ENCODE results near the gene TSFM. TPM values are rescaled to one million over a fixed set of nuclear protein-coding genes. Genes with fewer than 3 reads are reported as not detected.

Gene TSFM
- total and polyA plus RNA-seq, 2 experiments from 2014 or later: 13.0 to 36.1 TPM

GRCh38 chr12:57777911-57778310 lies 4.7 kb upstream of the TSFM start:
- Histone ChIP-seq H3K9me2 (ENCODE audit: insufficient read depth) (no peaks in the 10 kb centered on the region), H3K79me2 (ENCODE audit: insufficient read depth) (peaks cover 17% of the 10 kb centered on the region), H3F3A (ENCODE audit: insufficient read depth) (peaks cover 17% of the 10 kb centered on the region), H3K9ac (no peak overlapping the region), H4K20me1 (ENCODE audit: insufficient read depth) (no peaks in the 10 kb centered on the region), H2AFZ (no peak overlapping the region), H3K27me3 (replicated peaks; ENCODE audit: insufficient read depth) (no peaks in the 10 kb centered on the region), H3K36me3 (ENCODE audit: low read depth) (no peaks in the 10 kb centered on the region), H3K4me2 (ENCODE audit: unreplicated experiment) (no peak overlapping the region), H3K4me3 (no peak overlapping the region), H3K9me3 (ENCODE audit: low read depth) (no peaks in the 10 kb centered on the region), H3K27ac (no peak overlapping the region), H3K4me1 (ENCODE audit: insufficient read depth) (peaks cover 3% of the 10 kb centered on the region; the same call in 1 of the 2 replicates)
- WGBS, 2 experiments (ENCODE audit: low coverage in 1 of 2, low lambda C conversion rate in 2 of 2, missing lambda C conversion rate in 2 of 2): 73 to 85% methylated on average over 7 of the region's 7 CpGs
- TF ChIP-seq EZH2 (IDR thresholded peaks at IDR 0.05; ENCODE audit: insufficient read depth, poor library complexity, severe bottlenecking) (no peak), EZH2phosphoT487 (IDR thresholded peaks at IDR 0.05; ENCODE audit: insufficient read depth, low read depth) (no peak)
- in situ Hi-C loops (cut with MboI): no loop called here
- DNase-seq: no peak

GRCh38 chr12:57779736-57780135 lies 2.9 kb upstream of the TSFM start:
- no peak overlapping the region for H3K4me3 ChIP-seq
- H3K4me1 ChIP-seq (ENCODE audit: insufficient read depth): peaks cover 3% of the 10 kb centered on the region; the same call in 1 of the 2 replicates
- H3K9me3 ChIP-seq (ENCODE audit: low read depth): no peaks in the 10 kb centered on the region
- no peaks in the 10 kb centered on the region for H3K36me3 ChIP-seq (ENCODE audit: low read depth)
- DNase-seq: no peak
- in situ Hi-C loops (cut with MboI): no loop called here
- peaks cover 17% of the 10 kb centered on the region for H3F3A ChIP-seq (ENCODE audit: insufficient read depth)
- peaks cover 20% of the 10 kb centered on the region for H3K79me2 ChIP-seq (ENCODE audit: insufficient read depth)
- no peak overlapping the region for H3K27ac ChIP-seq
- H3K27me3 ChIP-seq (replicated peaks; ENCODE audit: insufficient read depth): no peaks in the 10 kb centered on the region
- 50 to 61% methylated on average over 1 of the region's 1 CpG for WGBS, 2 experiments (ENCODE audit: low coverage in 1 of 2, low lambda C conversion rate in 2 of 2, missing lambda C conversion rate in 2 of 2)
- H4K20me1 ChIP-seq (ENCODE audit: insufficient read depth): no peaks in the 10 kb centered on the region
- H3K4me2 ChIP-seq (ENCODE audit: unreplicated experiment): no peak overlapping the region
- TF ChIP-seq EZH2 (IDR thresholded peaks at IDR 0.05; ENCODE audit: insufficient read depth, poor library complexity, severe bottlenecking): no peak
- no peak for TF ChIP-seq EZH2phosphoT487 (IDR thresholded peaks at IDR 0.05; ENCODE audit: insufficient read depth, low read depth)
- no peak overlapping the region for H3K9ac ChIP-seq
- H3K9me2 ChIP-seq (ENCODE audit: insufficient read depth): no peaks in the 10 kb centered on the region
- no peak overlapping the region for H2AFZ ChIP-seq

- H3K9me2 ChIP-seq (ENCODE audit: insufficient read depth): no peaks in the 10 kb centered on the region
- H3K4me3 ChIP-seq: no peak overlapping the region
- peaks cover 3% of the 10 kb centered on the region; the same call in 1 of the 2 replicates for H3K4me1 ChIP-seq (ENCODE audit: insufficient read depth)
- H3K27me3 ChIP-seq (replicated peaks; ENCODE audit: insufficient read depth): no peaks in the 10 kb centered on the region
- 69 to 79% methylated on average over 3 to 4 of the region's 4 CpGs for WGBS, 2 experiments (ENCODE audit: low coverage in 1 of 2, low lambda C conversion rate in 2 of 2, missing lambda C conversion rate in 2 of 2)
- no peaks in the 10 kb centered on the region for H4K20me1 ChIP-seq (ENCODE audit: insufficient read depth)
- H3K79me2 ChIP-seq (ENCODE audit: insufficient read depth): peaks cover 26% of the 10 kb centered on the region
- peaks cover 4% of the 10 kb centered on the region; the same call in 1 of the 2 replicates for H3K36me3 ChIP-seq (ENCODE audit: low read depth)
- H3F3A ChIP-seq (ENCODE audit: insufficient read depth): peaks cover 17% of the 10 kb centered on the region
- TF ChIP-seq EZH2phosphoT487 (IDR thresholded peaks at IDR 0.05; ENCODE audit: insufficient read depth, low read depth): no peak
- no peak for TF ChIP-seq EZH2 (IDR thresholded peaks at IDR 0.05; ENCODE audit: insufficient read depth, poor library complexity, severe bottlenecking)
- no peak overlapping the region for H3K4me2 ChIP-seq (ENCODE audit: unreplicated experiment)
- no peak for DNase-seq
- no peaks in the 10 kb centered on the region for H3K9me3 ChIP-seq (ENCODE audit: low read depth)
- in situ Hi-C loops (cut with MboI): no loop called here
- no peak overlapping the region for H2AFZ ChIP-seq
- H3K27ac ChIP-seq: no peak overlapping the region
- no peak overlapping the region for H3K9ac ChIP-seq
Observed at GRCh38 chr12:57780284-57780897, 2.2 kb upstream of the TSFM start.

- 79 to 83% methylated on average over 3 of the region's 3 CpGs for WGBS, 2 experiments (ENCODE audit: low coverage in 1 of 2, low lambda C conversion rate in 2 of 2, missing lambda C conversion rate in 2 of 2)
- H3K4me2 ChIP-seq (ENCODE audit: unreplicated experiment): no peak overlapping the region
- H3K9me3 ChIP-seq (ENCODE audit: low read depth): no peaks in the 10 kb centered on the region
- H3K36me3 ChIP-seq (ENCODE audit: low read depth): peaks cover 13% of the 10 kb centered on the region
- no peak for DNase-seq
- H3K27me3 ChIP-seq (replicated peaks; ENCODE audit: insufficient read depth): no peaks in the 10 kb centered on the region
- no peak overlapping the region for H3K9ac ChIP-seq
- in situ Hi-C loops (cut with MboI): no loop called here
- no peak for TF ChIP-seq EZH2 (IDR thresholded peaks at IDR 0.05; ENCODE audit: insufficient read depth, poor library complexity, severe bottlenecking)
- no peak for TF ChIP-seq EZH2phosphoT487 (IDR thresholded peaks at IDR 0.05; ENCODE audit: insufficient read depth, low read depth)
- H3K79me2 ChIP-seq (ENCODE audit: insufficient read depth): peaks cover 35% of the 10 kb centered on the region
- no peak overlapping the region for H3K27ac ChIP-seq
- H3K4me3 ChIP-seq: no peak overlapping the region
- H4K20me1 ChIP-seq (ENCODE audit: insufficient read depth): no peaks in the 10 kb centered on the region
- peaks cover 3% of the 10 kb centered on the region; the same call in 1 of the 2 replicates for H3K4me1 ChIP-seq (ENCODE audit: insufficient read depth)
- peaks cover 17% of the 10 kb centered on the region for H3F3A ChIP-seq (ENCODE audit: insufficient read depth)
- H2AFZ ChIP-seq: no peak overlapping the region
- H3K9me2 ChIP-seq (ENCODE audit: insufficient read depth): no peaks in the 10 kb centered on the region
Observed at GRCh38 chr12:57781244-57781643, 1.3 kb upstream of the TSFM start.

Data from GM23248 (cell line).